ENCODE measurements around the gene THBS1.
A peak's percentile ranks its signal among the peaks of the same experiment; 100 is the strongest.

Gene THBS1

GRCh38 chr15:39574427-39574826 is 6.5 kb upstream of the THBS1 start:
- DNase-seq: no peak

GRCh38 chr15:39575180-39575579 is 5.7 kb upstream of the THBS1 start:
- no peak for DNase-seq

GRCh38 chr15:39578851-39579486 is 1.9 kb upstream of the THBS1 start:
- no peak for DNase-seq

DNA sequence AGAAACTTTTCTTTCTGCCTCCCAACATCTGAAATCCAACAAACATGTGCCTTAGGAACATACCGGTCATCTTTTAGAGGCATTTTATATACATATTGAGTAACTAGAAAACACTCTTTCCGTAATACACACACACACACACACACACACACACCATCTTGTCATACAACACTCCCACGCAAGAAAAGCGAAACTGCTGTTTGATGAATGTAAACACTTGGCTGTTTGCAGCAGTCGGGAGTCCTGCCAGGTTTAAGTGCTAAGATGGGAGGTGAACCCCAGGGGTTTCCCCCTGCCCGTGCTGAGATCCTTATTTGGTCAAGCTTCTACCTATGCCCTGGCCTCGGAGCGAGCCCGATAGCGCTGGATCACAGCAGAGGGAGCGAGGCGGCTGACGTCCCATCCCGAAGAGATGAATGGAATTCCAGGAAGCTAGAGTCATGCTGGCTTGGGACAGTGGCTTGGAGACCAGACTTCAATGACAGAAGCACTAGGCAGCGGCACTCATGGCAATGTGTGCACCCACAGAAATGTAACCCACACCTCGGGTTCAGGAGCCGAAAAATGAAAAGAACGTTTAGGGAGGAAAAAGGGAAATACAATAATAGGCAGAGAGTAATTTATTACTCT is 1.3 kb upstream of the THBS1 start:
- peak; percentile 7 for DNase-seq

- DNase-seq: peak; percentile 65
Measured at GRCh38 chr15:39580117-39580484, 778 bp upstream of the THBS1 start.

GRCh38 chr15:39581242-39581792 is 438 bp downstream of the THBS1 start:
- DNase-seq: no peak

GRCh38 chr15:39581793-39582285 is 960 bp downstream of the THBS1 start:
- DNase-seq: no peak

GRCh38 chr15:39582286-39582976 is 1.6 kb downstream of the THBS1 start:
- no peak for DNase-seq

DNA sequence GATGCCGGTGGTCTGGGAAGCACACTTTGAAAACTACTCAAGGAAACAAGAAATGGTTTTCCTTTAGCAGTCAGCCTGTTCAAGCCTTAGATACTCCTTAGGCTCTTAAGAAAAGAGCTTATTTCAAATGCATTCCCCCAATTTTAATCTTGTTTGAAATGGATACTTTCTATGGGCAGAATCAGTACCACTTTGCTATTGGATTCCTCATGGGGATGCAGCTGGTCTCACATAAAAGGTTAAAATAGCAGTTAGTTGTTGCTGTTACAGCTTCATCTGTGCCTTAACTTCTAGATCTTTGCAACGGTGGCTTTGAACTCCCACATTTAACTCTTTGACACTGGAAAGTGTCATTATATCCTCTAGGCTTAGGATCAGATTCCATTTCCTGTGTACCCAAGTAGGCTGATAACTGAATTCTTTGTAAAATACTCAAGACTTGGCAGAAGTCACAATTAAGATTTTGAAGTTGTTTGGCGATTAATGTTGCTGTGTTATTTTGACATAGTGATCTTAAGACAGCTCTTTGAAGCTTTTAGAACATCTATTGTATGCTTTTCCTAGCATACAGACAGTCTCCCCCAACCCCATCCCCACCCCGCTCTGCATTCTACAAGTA is 2.2 kb downstream of the THBS1 start:
- no peak for DNase-seq

DNA sequence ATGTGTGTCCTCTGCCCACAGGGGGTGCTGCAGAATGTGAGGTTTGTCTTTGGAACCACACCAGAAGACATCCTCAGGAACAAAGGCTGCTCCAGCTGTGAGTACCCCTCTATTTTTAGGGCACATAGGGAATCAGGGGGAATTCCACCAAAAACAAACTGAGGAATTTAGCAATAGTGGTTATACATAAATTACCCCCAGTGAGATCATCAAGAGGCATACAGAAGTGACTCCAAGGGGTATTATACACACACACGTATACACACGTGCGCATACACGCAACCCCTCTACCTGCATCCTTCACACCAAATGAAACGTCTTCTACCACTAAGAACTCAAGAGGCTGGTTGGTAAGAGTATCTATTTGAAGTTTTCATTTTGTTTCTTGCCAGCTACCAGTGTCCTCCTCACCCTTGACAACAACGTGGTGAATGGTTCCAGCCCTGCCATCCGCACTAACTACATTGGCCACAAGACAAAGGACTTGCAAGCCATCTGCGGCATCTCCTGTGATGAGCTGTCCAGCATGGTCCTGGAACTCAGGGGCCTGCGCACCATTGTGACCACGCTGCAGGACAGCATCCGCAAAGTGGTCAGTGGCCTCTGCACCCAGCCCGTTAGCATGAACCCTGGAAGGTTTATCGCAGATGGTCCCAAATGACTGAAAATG is 2.9 kb downstream of the THBS1 start:
- DNase-seq: no peak

DNA sequence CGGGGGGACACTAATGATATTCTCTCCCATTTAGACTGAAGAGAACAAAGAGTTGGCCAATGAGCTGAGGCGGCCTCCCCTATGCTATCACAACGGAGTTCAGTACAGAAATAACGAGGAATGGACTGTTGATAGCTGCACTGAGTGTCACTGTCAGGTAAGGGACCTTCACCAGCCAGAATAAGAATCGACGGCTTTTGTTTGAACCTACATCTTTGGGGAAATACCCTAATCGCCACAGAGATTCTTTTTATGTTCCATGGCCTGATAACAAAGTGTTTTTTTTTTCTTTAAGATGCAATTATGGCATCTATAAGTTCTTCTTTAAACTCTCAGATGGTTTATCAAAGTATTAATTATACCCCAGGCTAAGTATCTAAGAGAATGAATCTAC is 3.4 kb downstream of the THBS1 start:
- DNase-seq: no peak

DNA sequence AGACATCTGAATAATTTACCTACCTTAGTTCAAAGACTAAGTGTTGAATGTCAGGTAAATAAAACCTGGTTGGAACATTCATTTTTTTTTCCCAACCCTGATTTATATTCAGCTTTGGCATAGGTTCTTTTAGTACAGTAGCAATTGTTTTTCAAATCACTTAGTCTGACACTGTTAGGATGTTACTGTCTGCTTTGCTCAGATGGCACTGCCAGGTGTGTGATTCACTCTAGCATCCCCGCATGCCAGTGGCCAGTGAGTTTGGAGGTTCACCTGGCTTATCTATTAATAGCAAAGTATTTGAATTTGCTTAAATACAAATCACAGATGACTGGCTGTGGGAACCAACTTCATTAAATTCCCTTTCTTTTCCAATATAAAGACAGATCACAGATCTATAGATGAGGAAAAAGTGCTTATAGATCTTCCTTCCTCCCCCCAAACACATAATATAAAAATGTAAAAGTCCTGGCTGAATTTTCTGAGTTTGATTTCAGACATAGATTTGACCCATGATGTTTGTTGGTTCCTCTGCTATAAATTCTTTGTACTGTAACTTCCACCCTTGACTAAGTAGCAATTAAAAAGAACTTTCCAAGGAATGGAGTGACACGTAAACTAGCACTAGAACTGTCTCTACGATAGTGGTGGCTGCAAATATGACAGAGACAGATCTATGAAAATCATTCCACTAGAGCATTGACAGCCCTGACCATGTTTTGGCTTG is 3.9 kb downstream of the THBS1 start:
- DNase-seq: no peak

DNA sequence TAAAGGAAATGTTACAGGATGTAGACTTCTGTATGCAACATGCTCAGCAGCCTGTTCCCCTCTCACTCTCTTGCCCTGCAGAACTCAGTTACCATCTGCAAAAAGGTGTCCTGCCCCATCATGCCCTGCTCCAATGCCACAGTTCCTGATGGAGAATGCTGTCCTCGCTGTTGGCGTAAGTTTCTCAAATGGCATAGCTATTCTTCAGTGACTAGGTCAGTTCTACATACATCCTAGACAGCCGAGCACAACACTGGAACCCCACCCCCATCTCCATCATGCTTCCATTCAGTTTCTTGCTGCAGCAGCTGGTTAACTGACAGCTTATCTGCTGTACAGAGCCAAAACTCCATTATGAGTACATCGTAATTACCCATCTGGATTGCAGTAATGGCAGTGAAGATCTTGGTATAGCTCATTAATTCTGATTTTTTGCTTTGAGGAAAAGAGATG is 4.5 kb downstream of the THBS1 start:
- DNase-seq: no peak

- DNase-seq: no peak
Measured at GRCh38 chr15:39585871-39586301, 5.0 kb downstream of the THBS1 start.

GRCh38 chr15:39586387-39587095 is 5.7 kb downstream of the THBS1 start:
- DNase-seq: no peak

GRCh38 chr15:39587096-39587721 is 6.3 kb downstream of the THBS1 start:
- no peak for DNase-seq

GRCh38 chr15:39587731-39588530 is 7.1 kb downstream of the THBS1 start:
- no peak for DNase-seq

DNA sequence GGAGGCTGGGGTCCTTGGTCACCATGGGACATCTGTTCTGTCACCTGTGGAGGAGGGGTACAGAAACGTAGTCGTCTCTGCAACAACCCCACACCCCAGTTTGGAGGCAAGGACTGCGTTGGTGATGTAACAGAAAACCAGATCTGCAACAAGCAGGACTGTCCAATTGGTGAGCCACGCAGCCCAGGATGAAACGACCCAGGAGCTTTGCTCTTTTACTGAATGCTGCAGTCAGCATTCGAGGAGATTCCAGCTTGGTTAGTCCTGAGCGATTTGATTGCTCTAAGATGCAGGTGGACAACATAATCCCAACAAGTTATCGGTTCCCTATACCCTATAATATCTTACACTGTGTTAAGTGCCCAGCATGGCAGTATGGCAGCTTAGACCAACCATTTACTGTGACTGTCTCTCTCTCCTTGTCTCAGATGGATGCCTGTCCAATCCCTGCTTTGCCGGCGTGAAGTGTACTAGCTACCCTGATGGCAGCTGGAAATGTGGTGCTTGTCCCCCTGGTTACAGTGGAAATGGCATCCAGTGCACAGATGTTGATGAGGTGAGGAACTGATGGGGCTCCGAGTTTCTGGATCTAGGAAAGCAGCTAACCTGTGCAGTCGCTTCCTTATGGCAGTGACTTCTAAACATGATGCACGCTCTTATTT is 7.8 kb downstream of the THBS1 start:
- no peak for DNase-seq

GRCh38 chr15:39589193-39589814 is 8.4 kb downstream of the THBS1 start:
- no peak for DNase-seq

Measured in NCI-H1105 treated with DMSO at 0.1 percent for 48 hours (cell line).